A549 (cell line): ENCODE results near the gene LAMP1. TPM values are rescaled to one million over a fixed set of nuclear protein-coding genes. Genes with fewer than 3 reads are reported as not detected.
"Not testable (repeated sequence)": the region's sequence is repeated elsewhere in the genome, so short reads cannot be mapped to it uniquely, and the experiment has no call there.

Experiments
- ATAC-seq, 2 experiments: fragments of 200-7000 bp in 1 of 2; fragments of >200 bp in 1 of 2; cut with Nextera tagmentation in 1 of 2; cut with Tn5 transposase in 1 of 2; 3 replicates each; pipeline versions ENCODE4 v1.8.0 to v1.9.1; 2018 to 2020; ENCODE audit warnings: mild to moderate bottlenecking in 1 of 2, moderate library complexity in 1 of 2
- CTCF ChIA-PET: fragments of 300-600 bp; sonication (Branson Sonifier 250); formaldehyde crosslinking; extraction: SDS; loops from one replicate; lab custom pipeline; 2021; ENCODE audit warnings: antibody characterized with exemption, inconsistent platforms; lab: Yijun Ruan, JAX
- POLR2A ChIA-PET: fragments of 350-600 bp; formaldehyde crosslinking; extraction: SDS; loops from one replicate; lab custom pipeline; 2021; ENCODE audit warnings: antibody characterized with exemption, inconsistent platforms; lab: Yijun Ruan, JAX
- DNase-seq, 2 experiments: peaks; one replicate each; pipeline versions ENCODE4 v3.0.0 to v3.0.0-alpha.2; 2011 to 2016; ENCODE audit warnings: low read depth in 1 of 2, low spot score in 1 of 2
- FAIRE-seq: peaks from 2 replicates; lab custom pipeline; 2011; peaks lifted over from hg19 to GRCh38; lab: Jason Lieb, UNC
- H3K27ac ChIP-seq, 2 experiments: fragments of >200 bp; sonication (Bioruptor Twin); formaldehyde crosslinking; 3 replicates each; pipeline ENCODE4 v1.5.1; 2016 to 2017
- H3K4me1 ChIP-seq: fragments of >200 bp; sonication (Bioruptor Twin); formaldehyde crosslinking; 3 replicates; pipeline ENCODE4 v1.6.1; 2016
- H3K4me2 ChIP-seq: fragments of >200 bp; sonication (Bioruptor Twin); formaldehyde crosslinking; 3 replicates; pipeline ENCODE4 v1.6.1; 2016
- H3K4me3 ChIP-seq: fragments of >200 bp; sonication (Bioruptor Twin); formaldehyde crosslinking; 3 replicates; pipeline ENCODE4 v1.5.1; 2016
- H3K9me3 ChIP-seq: fragments of >200 bp; sonication (Bioruptor Twin); formaldehyde crosslinking; 3 replicates; pipeline ENCODE4 v1.6.1; 2016
- CBX2 ChIP-seq: fragments of 200-600 bp; sonication (generic); IDR thresholded peaks from 2 replicates; pipeline ENCODE4 v1.6.1; 2016; ENCODE audit warnings: low read depth, mild to moderate bottlenecking, borderline replicate concordance
- CBX8 ChIP-seq: fragments of 200-600 bp; sonication (generic); IDR thresholded peaks from 2 replicates; pipeline ENCODE4 v1.6.1; 2016
- CHD2 ChIP-seq: fragments of 150-350 bp; IDR thresholded peaks from 2 replicates; pipeline ENCODE4 v1.6.1; 2014; ENCODE audit warnings: low read length; ENCODE audit not compliant: partially characterized antibody
- CHD4 ChIP-seq: fragments of 200-600 bp; sonication (generic); IDR thresholded peaks from 2 replicates; pipeline ENCODE4 v1.6.1; 2016; ENCODE audit warnings: antibody characterized with exemption, mild to moderate bottlenecking, borderline replicate concordance
- EHF ChIP-seq: fragments of 250-450 bp; sonication (Bioruptor Pico); IDR thresholded peaks from 2 replicates; pipeline ENCODE4 v1.5.0; 2020; ENCODE audit warnings: mild to moderate bottlenecking
- EHMT2 ChIP-seq: fragments of 200-600 bp; sonication (generic); IDR thresholded peaks from 2 replicates; pipeline ENCODE4 v1.6.1; 2016; ENCODE audit warnings: antibody characterized with exemption, low read depth, mild to moderate bottlenecking, moderate library complexity
- ESRRA ChIP-seq: fragments of 150-350 bp; IDR thresholded peaks from 2 replicates; pipeline ENCODE4 v1.6.1; 2014; ENCODE audit warnings: mild to moderate bottlenecking, low read length, borderline replicate concordance
- FOSB ChIP-seq: fragments of 250-450 bp; sonication (Bioruptor Pico); IDR thresholded peaks from 2 replicates; pipeline ENCODE4 v1.5.0; 2020; ENCODE audit warnings: mild to moderate bottlenecking, moderate library complexity
- KDM1A ChIP-seq: fragments of 200-600 bp; sonication (generic); IDR thresholded peaks from 2 replicates; pipeline ENCODE4 v1.6.1; 2016; ENCODE audit warnings: low read depth, mild to moderate bottlenecking
- KDM5A ChIP-seq: fragments of 200-600 bp; sonication (generic); IDR thresholded peaks from 2 replicates; pipeline ENCODE4 v1.6.1; 2016; ENCODE audit warnings: antibody characterized with exemption, mild to moderate bottlenecking
- MAFK ChIP-seq: fragments of 450-650 bp; IDR thresholded peaks from 2 replicates; pipeline ENCODE4 v1.6.1; 2014; ENCODE audit not compliant: partially characterized antibody
- NPAS2 ChIP-seq: fragments of 250-450 bp; sonication (Bioruptor Pico); IDR thresholded peaks from 2 replicates; pipeline ENCODE4 v1.8.0; 2022; ENCODE audit warnings: mild to moderate bottlenecking, moderate library complexity, borderline replicate concordance
- PHF8 ChIP-seq: fragments of 200-600 bp; sonication (generic); IDR thresholded peaks from 2 replicates; pipeline ENCODE4 v1.6.1; 2016; ENCODE audit warnings: low read depth, mild to moderate bottlenecking, antibody characterized with exemption, moderate library complexity, borderline replicate concordance
- RAD21 ChIP-seq, 2 experiments: fragments of >200 bp in 1 of 2; sonication (Bioruptor Twin) in 1 of 2; formaldehyde crosslinking in 1 of 2; IDR thresholded peaks in 1 of 2; conservative IDR thresholded peaks in 1 of 2; 2 replicates in 1 of 2; 3 replicates in 1 of 2; pipeline ENCODE4 v1.6.1; 2012 to 2018; ENCODE audit warnings: inconsistent platforms in 1 of 2
- RFX5 ChIP-seq: fragments of 450-650 bp; IDR thresholded peaks from 2 replicates; pipeline ENCODE4 v1.7.1; 2014; ENCODE audit warnings: antibody characterized with exemption, mild to moderate bottlenecking, moderate library complexity
- RNF2 ChIP-seq: fragments of 200-600 bp; sonication (generic); IDR thresholded peaks from 2 replicates; pipeline ENCODE4 v1.6.1; 2016; ENCODE audit warnings: low read depth, mild to moderate bottlenecking, antibody characterized with exemption, moderate library complexity, borderline replicate concordance
- TP53 ChIP-seq: fragments of 250-450 bp; sonication (Bioruptor Pico); IDR thresholded peaks from 2 replicates; pipeline ENCODE4 v1.5.0; 2021; ENCODE audit warnings: mild to moderate bottlenecking, moderate library complexity
- WGBS: methylation state at CpG from one replicate; pipeline ENCODE4 v1.1.6; 2017; ENCODE audit errors: missing lambda C conversion rate; 5-methylcytosine and 5-hydroxymethylcytosine counted together
- polyA plus RNA-seq, 4 experiments: library from polyadenylated mRNA; depleted of rRNA in 3 of 4; stranded (reverse); fragments of >200 nt; fragmentation: RNase III in 1 of 4; extraction: RNeasy Plus Mini Kit Qiagen cat#74134 plus additional on column Dnase treatment in 1 of 4; gene quantifications; 2 replicates in 3 of 4; 3 replicates in 1 of 4; pipeline ENCODE4 v1.2.3, GENCODE V29; 2011 to 2017
- TF ChIP-seq, protein P1 (sequence below): IDR thresholded peaks from 2 replicates; pipeline ENCODE4 v1.6.1; 2012
- TF ChIP-seq, protein P2 (sequence below): IDR thresholded peaks from 2 replicates; pipeline ENCODE4 v1.6.1; 2012
- TF ChIP-seq, protein P3 (sequence below): fragments of 450-650 bp; IDR thresholded peaks from 2 replicates; pipeline ENCODE4 v1.6.1; 2014; ENCODE audit warnings: antibody characterized with exemption
- TF ChIP-seq, protein P4 (sequence below): fragments of >200 bp; sonication (Bioruptor Twin); formaldehyde crosslinking; IDR thresholded peaks from 2 replicates; pipeline ENCODE4 v1.6.1; 2016
- TF ChIP-seq, protein P5 (sequence below): fragments of 250-450 bp; sonication (Bioruptor Pico); IDR thresholded peaks from 2 replicates; pipeline ENCODE4 v1.5.0; 2020; ENCODE audit warnings: low read depth, mild to moderate bottlenecking, moderate library complexity

LAMP1 gene
- polyA plus RNA-seq, 2 of the 4 experiments (the other 2 are of a cell fraction), result 58.7 to 114 TPM

DNA sequence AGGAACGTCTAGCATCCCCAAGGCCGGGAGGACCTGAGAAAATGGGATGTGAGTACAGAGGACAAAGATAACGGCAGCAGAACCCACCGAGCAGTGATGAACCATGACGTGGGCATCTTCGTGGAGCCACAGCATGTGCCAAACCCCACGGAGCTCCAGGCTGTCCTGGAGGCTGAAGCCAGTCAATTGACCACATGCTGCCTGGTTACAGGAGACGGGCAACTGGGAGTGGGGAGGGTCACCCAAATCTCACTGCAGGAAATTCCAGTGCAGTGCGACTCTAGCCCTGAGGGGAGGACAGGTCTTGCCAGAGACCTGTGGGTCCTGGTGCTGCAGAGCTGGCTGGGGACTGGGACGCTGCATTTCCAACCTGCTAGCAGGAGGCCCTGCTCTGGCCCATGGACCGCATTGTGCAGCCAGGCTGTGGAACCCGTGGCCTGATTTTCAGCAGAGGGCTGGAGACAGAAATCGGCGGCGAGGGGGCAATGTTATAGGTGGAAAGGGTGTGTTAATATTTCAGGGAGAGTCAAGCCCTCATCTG is 70.1 kb downstream of the LAMP1 start (continued):
- TF ChIP-seq, protein P1, sequence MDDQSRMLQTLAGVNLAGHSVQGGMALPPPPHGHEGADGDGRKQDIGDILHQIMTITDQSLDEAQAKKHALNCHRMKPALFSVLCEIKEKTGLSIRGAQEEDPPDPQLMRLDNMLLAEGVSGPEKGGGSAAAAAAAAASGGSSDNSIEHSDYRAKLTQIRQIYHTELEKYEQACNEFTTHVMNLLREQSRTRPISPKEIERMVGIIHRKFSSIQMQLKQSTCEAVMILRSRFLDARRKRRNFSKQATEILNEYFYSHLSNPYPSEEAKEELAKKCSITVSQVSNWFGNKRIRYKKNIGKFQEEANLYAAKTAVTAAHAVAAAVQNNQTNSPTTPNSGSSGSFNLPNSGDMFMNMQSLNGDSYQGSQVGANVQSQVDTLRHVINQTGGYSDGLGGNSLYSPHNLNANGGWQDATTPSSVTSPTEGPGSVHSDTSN, result no peak
- TF ChIP-seq CHD2 (no peak), RFX5 (no peak), PHF8 (no peak), RNF2 (no peak), FOSB (CRISPR knock-in tag) (no peak), CBX2 (no peak), ESRRA (no peak), NPAS2 (no peak), CBX8 (no peak), MAFK (no peak)
- TF ChIP-seq, protein P2, sequence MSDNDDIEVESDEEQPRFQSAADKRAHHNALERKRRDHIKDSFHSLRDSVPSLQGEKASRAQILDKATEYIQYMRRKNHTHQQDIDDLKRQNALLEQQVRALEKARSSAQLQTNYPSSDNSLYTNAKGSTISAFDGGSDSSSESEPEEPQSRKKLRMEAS, result no peak
- TF ChIP-seq, protein P3, sequence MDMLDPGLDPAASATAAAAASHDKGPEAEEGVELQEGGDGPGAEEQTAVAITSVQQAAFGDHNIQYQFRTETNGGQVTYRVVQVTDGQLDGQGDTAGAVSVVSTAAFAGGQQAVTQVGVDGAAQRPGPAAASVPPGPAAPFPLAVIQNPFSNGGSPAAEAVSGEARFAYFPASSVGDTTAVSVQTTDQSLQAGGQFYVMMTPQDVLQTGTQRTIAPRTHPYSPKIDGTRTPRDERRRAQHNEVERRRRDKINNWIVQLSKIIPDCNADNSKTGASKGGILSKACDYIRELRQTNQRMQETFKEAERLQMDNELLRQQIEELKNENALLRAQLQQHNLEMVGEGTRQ, result no peak

DNA sequence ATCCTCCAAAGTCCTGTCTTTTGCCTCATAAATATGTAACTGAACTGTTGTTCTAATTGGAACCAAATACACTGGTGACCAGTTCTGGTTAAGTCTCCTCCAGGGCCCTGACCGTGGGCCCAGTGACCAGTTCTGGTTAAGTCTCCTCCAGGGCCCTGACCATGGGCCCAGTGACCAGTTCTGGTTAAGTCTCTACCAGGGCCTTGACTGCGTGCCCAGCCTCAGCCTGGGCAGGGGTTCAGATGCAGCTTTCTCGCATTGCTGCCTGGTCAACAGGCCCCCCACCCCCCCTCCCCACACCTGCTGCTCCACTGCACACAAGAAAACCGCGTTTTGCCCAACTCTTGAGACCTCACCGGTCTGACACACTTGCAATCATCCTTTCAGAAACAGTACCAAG is 70.7 kb downstream of the LAMP1 start:
- H3K4me3 ChIP-seq, result no peak overlapping the region
- CTCF ChIA-PET, result no interaction called here
- no peak for FAIRE-seq
- no peak overlapping the region for H3K27ac ChIP-seq
- H3K4me1 ChIP-seq, result no peaks in the 10 kb centered on the region
- ATAC-seq, result no peak
- WGBS, result 73% methylated on average over 6 of the region's 6 CpGs
- no peak overlapping the region for H3K4me2 ChIP-seq
- no peaks in the 10 kb centered on the region for H3K9me3 ChIP-seq
- POLR2A ChIA-PET, result no interaction called here
- DNase-seq, result no peak
- TF ChIP-seq, protein P4, sequence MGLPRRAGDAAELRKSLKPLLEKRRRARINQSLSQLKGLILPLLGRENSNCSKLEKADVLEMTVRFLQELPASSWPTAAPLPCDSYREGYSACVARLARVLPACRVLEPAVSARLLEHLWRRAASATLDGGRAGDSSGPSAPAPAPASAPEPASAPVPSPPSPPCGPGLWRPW, result no peak
- TF ChIP-seq KDM5A (no peak), RAD21 (conservative IDR thresholded peaks at IDR 0.05 in 1 of 2, IDR thresholded peaks at IDR 0.05 in 1 of 2) (no peak), CHD4 (no peak)

DNA sequence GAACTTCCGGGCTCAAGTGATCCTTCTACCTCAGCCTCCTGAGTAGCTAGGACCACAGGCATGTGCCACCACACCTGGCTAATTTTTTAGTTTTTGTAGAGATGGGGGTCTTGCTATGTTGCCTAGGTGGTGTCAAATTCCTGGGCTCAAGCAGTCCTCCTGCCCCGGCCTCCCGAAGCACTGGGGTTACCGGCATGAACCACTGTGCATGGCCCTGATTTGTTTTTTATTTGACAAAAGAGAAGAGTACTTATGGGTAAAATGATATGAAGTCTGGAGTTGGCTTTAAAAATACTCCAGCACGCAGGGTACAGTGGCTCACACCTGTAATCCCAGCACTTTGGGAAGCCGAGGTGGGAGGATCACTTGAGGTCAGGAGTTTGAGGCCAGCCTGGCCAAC is 71.3 kb downstream of the LAMP1 start:
- H3K4me2 ChIP-seq, H3K4me3 ChIP-seq, DNase-seq, CTCF ChIA-PET, ATAC-seq, H3K4me1 ChIP-seq, POLR2A ChIA-PET, H3K9me3 ChIP-seq, FAIRE-seq, H3K27ac ChIP-seq: not testable (repeated sequence)
- whole genome bisulfite sequencing, result 93% methylated on average over 6 of the region's 6 CpGs

DNA sequence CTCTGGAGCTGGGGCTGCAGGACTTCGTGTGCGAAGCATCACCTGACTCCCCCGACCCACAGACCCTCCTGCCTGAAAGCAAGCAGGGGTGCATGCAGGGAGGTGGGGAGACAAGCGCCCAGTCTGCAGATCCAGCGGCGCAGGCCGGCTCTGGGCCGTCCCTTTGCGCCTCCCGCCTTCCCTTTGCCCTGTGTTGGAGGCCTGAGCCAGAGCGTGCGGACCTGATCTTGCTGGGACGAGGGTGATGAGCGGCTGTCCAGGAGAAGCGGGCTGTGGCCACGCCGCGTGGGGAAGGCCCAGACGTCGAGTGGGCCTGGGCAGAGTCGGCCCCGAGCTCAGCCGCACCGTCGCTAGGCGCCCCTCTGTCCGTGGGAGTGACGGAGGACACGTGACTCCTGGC is 72.2 kb downstream of the LAMP1 start:
- ATAC-seq, result no peak
- TF ChIP-seq EHF (CRISPR knock-in tag) (no peak), TP53 (no peak), EHMT2 (no peak), KDM1A (no peak)
- TF ChIP-seq, protein P1, result no peak
- TF ChIP-seq, protein P5, sequence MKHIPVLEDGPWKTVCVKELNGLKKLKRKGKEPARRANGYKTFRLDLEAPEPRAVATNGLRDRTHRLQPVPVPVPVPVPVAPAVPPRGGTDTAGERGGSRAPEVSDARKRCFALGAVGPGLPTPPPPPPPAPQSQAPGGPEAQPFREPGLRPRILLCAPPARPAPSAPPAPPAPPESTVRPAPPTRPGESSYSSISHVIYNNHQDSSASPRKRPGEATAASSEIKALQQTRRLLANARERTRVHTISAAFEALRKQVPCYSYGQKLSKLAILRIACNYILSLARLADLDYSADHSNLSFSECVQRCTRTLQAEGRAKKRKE (CRISPR knock-in tag), result no peak
- TF ChIP-seq, all 56 proteins: peak for 0
- no peak overlapping the region for H3K4me3 ChIP-seq
- no peak overlapping the region for H3K4me2 ChIP-seq
- DNase-seq (no peak), FAIRE-seq (no peak)
- ChIA-PET CTCF (no interaction called here), POLR2A (no interaction called here)
- no peak overlapping the region for H3K27ac ChIP-seq
- no peaks in the 10 kb centered on the region for H3K4me1 ChIP-seq
- 69% methylated on average over 16 of the region's 29 CpGs for WGBS
- H3K9me3 ChIP-seq, result no peaks in the 10 kb centered on the region
